Body of pancreas (tissue), 4 donors: ENCODE measurements around the gene EPHB2. TPM values are rescaled to one million over a fixed set of nuclear protein-coding genes. Genes with fewer than 3 reads are reported as not detected.

Experiments
- ATAC-seq: fragments of 150-250 bp; one replicate; pipeline ENCODE4 v1.9.1; 2016
- DNase-seq, 4 donors: peaks; one replicate each; pipeline ENCODE4 v3.0.0-alpha.2; 2019
- H3K27ac ChIP-seq, 4 donors: fragments of 200-600 bp; sonication (generic); 1 replicate in 3 of 4; 2 replicates in 1 of 4; pipeline versions ENCODE4 v1.5.1 to v1.6.1; 2016 to 2019; ENCODE audit warnings: mild to moderate bottlenecking in 1 of 4, mixed read lengths in 1 of 4, moderate library complexity in 1 of 4
- H3K27me3 ChIP-seq, 2 donors: fragments of 200-600 bp; sonication (generic); one replicate each; pipeline ENCODE4 v1.6.0; 2016; ENCODE audit warnings: mild to moderate bottlenecking in 1 of 2
- H3K36me3 ChIP-seq, 2 donors: fragments of 200-600 bp; sonication (generic); replicated peaks in 1 of 2; 2 replicates each; pipeline ENCODE4 v1.5.1; 2016; ENCODE audit warnings: low read depth in 2 of 2; ENCODE audit not compliant: insufficient read depth in 1 of 2
- H3K4me1 ChIP-seq: fragments of 200-600 bp; sonication (generic); one replicate; pipeline ENCODE4 v1.6.0; 2016
- H3K4me3 ChIP-seq, 2 donors: fragments of 200-600 bp; sonication (generic); 1 replicate in 1 of 2; 2 replicates in 1 of 2; pipeline ENCODE4 v1.5.1; 2016 to 2019
- H3K9me3 ChIP-seq, 3 donors: fragments of 200-600 bp; sonication (generic); 1 replicate in 2 of 3; 2 replicates in 1 of 3; pipeline ENCODE4 v1.5.1; 2016
- CTCF ChIP-seq, 7 experiments: fragments of 450-650 bp in 4 of 7; fragments of 200-600 bp in 3 of 7; sonication (generic) in 3 of 7; IDR thresholded peaks; one replicate each; pipeline ENCODE4 v1.5.1; 2016 to 2019; ENCODE audit warnings: antibody characterized with exemption in 7 of 7
- POLR2A ChIP-seq, 3 donors: fragments of 450-650 bp; IDR thresholded peaks; one replicate each; pipeline ENCODE4 v1.6.1; 2016; ENCODE audit warnings: antibody characterized with exemption in 3 of 3, mild to moderate bottlenecking in 2 of 3
- WGBS, 2 donors: methylation state at CpG; one replicate each; pipeline ENCODE4 v1.1.5; 2017; 5-methylcytosine and 5-hydroxymethylcytosine counted together
- intact Hi-C: fragments of 100-400 bp; cut with DNase I; formaldehyde crosslinking; loops from one replicate; pipeline ENCODE4 v1.15.1; 2023
- total RNA-seq, 2 donors: library from RNA; depleted of rRNA; stranded (reverse); fragments of >200 nt; gene quantifications; one replicate each; pipeline ENCODE4 v1.1.0, GENCODE V29; 2016

The EPHB2 gene
- total RNA-seq, 2 donors from 2014 or later: 2.9 to 7.9 TPM

GRCh38 chr1:22887491-22887890, 176.9 kb downstream of the EPHB2 start:
- Histone ChIP-seq H3K27ac (no peak overlapping the region), H3K4me3 (no peak overlapping the region), H3K4me1 (no peaks in the 10 kb centered on the region), H3K27me3 (no peaks in the 10 kb centered on the region), H3K36me3 (no peaks in the 10 kb centered on the region), H3K9me3 (no peaks in the 10 kb centered on the region)
- DNase-seq: no peak
- no peak for ATAC-seq
- WGBS, 2 donors: 82 to 84% methylated on average over 5 to 7 of the region's 7 CpGs
- intact Hi-C loops: no loop called here
- TF ChIP-seq POLR2A (IDR thresholded peaks at IDR 0.05) (no peak), CTCF (IDR thresholded peaks at IDR 0.05) (no peak)

GRCh38 chr1:22888320-22889075, 177.9 kb downstream of the EPHB2 start:
- WGBS, 2 donors: 66 to 88% methylated on average over 8 of the region's 8 CpGs
- TF ChIP-seq CTCF (IDR thresholded peaks at IDR 0.05): no peak
- TF ChIP-seq POLR2A (IDR thresholded peaks at IDR 0.05): no peak
- no peaks in the 10 kb centered on the region for H3K9me3 ChIP-seq
- intact Hi-C loops: no loop called here
- H3K4me1 ChIP-seq: no peaks in the 10 kb centered on the region
- no peaks in the 10 kb centered on the region for H3K27me3 ChIP-seq
- no peaks in the 10 kb centered on the region for H3K36me3 ChIP-seq
- DNase-seq: no peak
- H3K4me3 ChIP-seq: no peak overlapping the region
- no peak overlapping the region for H3K27ac ChIP-seq
- ATAC-seq: no peak

GRCh38 chr1:22889213-22889827, 178.7 kb downstream of the EPHB2 start:
- 65 to 72% methylated on average over 3 of the region's 3 CpGs for WGBS, 2 donors
- Histone ChIP-seq H3K4me3 (no peak overlapping the region), H3K4me1 (no peaks in the 10 kb centered on the region), H3K36me3 (no peaks in the 10 kb centered on the region), H3K27ac (no peak overlapping the region), H3K9me3 (no peaks in the 10 kb centered on the region), H3K27me3 (no peaks in the 10 kb centered on the region)
- DNase-seq (peak in 2 of 4 donors; percentile 16 to 25), ATAC-seq (no peak)
- TF ChIP-seq CTCF (IDR thresholded peaks at IDR 0.05): peak; percentile 39 to 79 (median 71)
- no peak for TF ChIP-seq POLR2A (IDR thresholded peaks at IDR 0.05)
- intact Hi-C loops: no loop called here

- Histone ChIP-seq H3K9me3 (no peaks in the 10 kb centered on the region), H3K4me1 (no peaks in the 10 kb centered on the region), H3K36me3 (no peaks in the 10 kb centered on the region), H3K4me3 (no peak overlapping the region), H3K27me3 (no peaks in the 10 kb centered on the region), H3K27ac (no peak overlapping the region)
- TF ChIP-seq POLR2A (IDR thresholded peaks at IDR 0.05) (no peak), CTCF (IDR thresholded peaks at IDR 0.05) (no peak)
- ATAC-seq (no peak), DNase-seq (no peak)
- WGBS, 2 donors: 93 to 96% methylated on average over 11 to 13 of the region's 13 CpGs
- intact Hi-C loops: loop anchor here (5.0 kb wide), 1 partner anchor 190 kb away; no protein-coding TSS in a partner anchor
Observed at GRCh38 chr1:22892789-22893188, 182.2 kb downstream of the EPHB2 start.
